ENCODE measurements around the gene DUS2.
"Not testable (repeated sequence)": the region's sequence is repeated elsewhere in the genome, so short reads cannot be mapped to it uniquely, and the experiment has no call there.

The DUS2 gene

GRCh38 chr16:68022728-68023537 is at the start of gene DUS2, which contains the start of gene DDX28:
Gene DUS2, plus strand, starts transcription at chr16:68023284. Its CDS starts 14,740 bp downstream, at chr16:68038024.
Gene DDX28, minus strand, starts transcription at chr16:68023232. Its CDS starts 30 bp downstream, at chr16:68023202.
- peak; percentile 90 for DNase-seq (ENCODE audit: low spot score)

- no peak for DNase-seq (ENCODE audit: low spot score)
These were observed 47.6 kb upstream of the DUS2 start for GRCh38 chr16:67975321-67976105.

GRCh38 chr16:67976205-67976604 is 46.9 kb upstream of the DUS2 start:
- no peak for DNase-seq (ENCODE audit: low spot score)

GRCh38 chr16:67977005-67977404 is 46.1 kb upstream of the DUS2 start:
- DNase-seq (ENCODE audit: low spot score), result no peak

- no peak for DNase-seq (ENCODE audit: low spot score)
These were observed 45.4 kb upstream of the DUS2 start for GRCh38 chr16:67977469-67978227.

- DNase-seq (ENCODE audit: low spot score), result no peak
These were observed 43.0 kb upstream of the DUS2 start, which contains the start of gene DPEP3 for GRCh38 chr16:67979955-67980678. Gene DPEP3, minus strand, starts transcription at chr16:67980499. Its CDS starts 119 bp downstream, at chr16:67980380.

- no peak for DNase-seq (ENCODE audit: low spot score)
These were observed 40.9 kb upstream of the DUS2 start for GRCh38 chr16:67982011-67982696.

- no peak for DNase-seq (ENCODE audit: low spot score)
These were observed 36.1 kb upstream of the DUS2 start for GRCh38 chr16:67986949-67987348.

GRCh38 chr16:67987460-67988160 is 35.5 kb upstream of the DUS2 start:
- DNase-seq (ENCODE audit: low spot score), result no peak

- DNase-seq (ENCODE audit: low spot score), result no peak
These were observed 34.4 kb upstream of the DUS2 start for GRCh38 chr16:67988675-67989074.

- no peak for DNase-seq (ENCODE audit: low spot score)
These were observed 33.6 kb upstream of the DUS2 start for GRCh38 chr16:67989322-67990017.

GRCh38 chr16:67990018-67990386 is 33.1 kb upstream of the DUS2 start:
- DNase-seq (ENCODE audit: low spot score), result no peak

GRCh38 chr16:67992661-67993206 is 30.4 kb upstream of the DUS2 start:
- DNase-seq (ENCODE audit: low spot score), result no peak

- DNase-seq (ENCODE audit: low spot score), result peak; percentile 38
These were observed 29.7 kb upstream of the DUS2 start for GRCh38 chr16:67993207-67994039.

GRCh38 chr16:67994040-67994408 is 29.1 kb upstream of the DUS2 start:
- DNase-seq (ENCODE audit: low spot score), result not testable (repeated sequence)

- no peak for DNase-seq (ENCODE audit: low spot score)
These were observed 27.7 kb upstream of the DUS2 start for GRCh38 chr16:67995423-67995822.

GRCh38 chr16:67996666-67997065 is 26.4 kb upstream of the DUS2 start:
- DNase-seq (ENCODE audit: low spot score), result no peak

- DNase-seq (ENCODE audit: low spot score), result not testable (repeated sequence)
These were observed 24.8 kb upstream of the DUS2 start for GRCh38 chr16:67998231-67998778.
